IPS-18c (cell line): ENCODE data around the gene LIN7B.
"Not testable (repeated sequence)": the region's sequence is repeated elsewhere in the genome, so short reads cannot be mapped to it uniquely, and the experiment has no call there.

Experiments
- H3K4me3 ChIP-seq: 2 replicates; pipeline ENCODE4 v1.7.0; 2013; ENCODE audit warnings: low read depth, mild to moderate bottlenecking, low read length, moderate library complexity; ENCODE audit not compliant: insufficient read depth
- H3K9me3 ChIP-seq: one replicate; pipeline ENCODE4 v1.6.1; 2013; ENCODE audit warnings: mild to moderate bottlenecking, low read length, moderate library complexity; ENCODE audit not compliant: control insufficient read depth, insufficient read depth

The LIN7B gene

GRCh38 chr19:49111218-49111998, 2.8 kb upstream of the LIN7B start:
- Histone ChIP-seq H3K9me3 (no peaks in the 10 kb centered on the region), H3K4me3 (no peak overlapping the region)

DNA sequence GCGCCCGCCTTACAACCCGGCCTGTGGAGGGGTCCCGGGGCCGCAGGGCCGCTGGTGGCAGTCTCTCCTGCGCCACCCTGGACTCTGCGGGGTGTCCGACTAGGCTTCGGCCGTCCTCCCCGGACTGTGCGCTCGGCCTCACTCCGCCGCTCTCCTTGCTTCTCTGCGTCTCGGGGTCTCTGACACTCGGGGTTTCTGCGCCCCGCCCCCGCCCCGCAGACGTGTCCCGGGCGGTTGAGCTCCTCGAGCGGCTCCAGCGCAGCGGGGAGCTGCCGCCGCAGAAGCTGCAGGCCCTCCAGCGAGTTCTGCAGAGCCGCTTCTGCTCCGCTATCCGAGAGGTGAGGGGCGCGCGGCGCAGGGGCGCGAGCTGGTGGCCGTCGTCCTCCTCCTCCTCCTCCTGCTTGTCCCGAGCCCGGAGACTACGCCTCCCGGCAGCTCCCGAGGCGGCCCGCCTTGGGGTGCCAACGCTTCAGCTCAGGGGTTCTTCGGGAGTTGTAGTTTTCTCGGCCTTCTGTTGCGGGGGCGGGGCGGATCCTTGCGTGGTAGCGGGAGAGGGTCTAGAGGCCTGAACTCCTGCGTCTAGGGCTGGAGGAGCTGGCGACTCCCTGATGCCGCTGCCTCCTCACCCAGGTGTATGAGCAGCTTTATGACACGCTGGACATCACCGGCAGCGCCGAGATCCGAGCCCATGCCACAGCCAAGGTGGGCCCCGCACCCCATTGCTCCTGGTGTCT, 627 bp downstream of the LIN7B start:
- Histone ChIP-seq H3K9me3 (no peaks in the 10 kb centered on the region), H3K4me3 (peak overlapping the region; percentile 79)

- Histone ChIP-seq H3K9me3 (no peaks in the 10 kb centered on the region), H3K4me3 (no peak overlapping the region)
Observed at GRCh38 chr19:49116544-49116943, 2.4 kb downstream of the LIN7B start.

GRCh38 chr19:49117677-49118564, 3.8 kb downstream of the LIN7B start:
- peak overlapping the region; percentile 87 for H3K4me3 ChIP-seq
- no peaks in the 10 kb centered on the region for H3K9me3 ChIP-seq

- Histone ChIP-seq H3K4me3 (peak within 1 kb of the TSS; percentile 87), H3K9me3 (no peaks in the 10 kb centered on the region)
Observed at GRCh38 chr19:49118565-49119410, 4.6 kb downstream of the LIN7B start, which contains the start of gene C19orf73. C19orf73 (minus strand) TSS chr19:49119143; CDS start chr19:49119022, 121 bp downstream.

DNA sequence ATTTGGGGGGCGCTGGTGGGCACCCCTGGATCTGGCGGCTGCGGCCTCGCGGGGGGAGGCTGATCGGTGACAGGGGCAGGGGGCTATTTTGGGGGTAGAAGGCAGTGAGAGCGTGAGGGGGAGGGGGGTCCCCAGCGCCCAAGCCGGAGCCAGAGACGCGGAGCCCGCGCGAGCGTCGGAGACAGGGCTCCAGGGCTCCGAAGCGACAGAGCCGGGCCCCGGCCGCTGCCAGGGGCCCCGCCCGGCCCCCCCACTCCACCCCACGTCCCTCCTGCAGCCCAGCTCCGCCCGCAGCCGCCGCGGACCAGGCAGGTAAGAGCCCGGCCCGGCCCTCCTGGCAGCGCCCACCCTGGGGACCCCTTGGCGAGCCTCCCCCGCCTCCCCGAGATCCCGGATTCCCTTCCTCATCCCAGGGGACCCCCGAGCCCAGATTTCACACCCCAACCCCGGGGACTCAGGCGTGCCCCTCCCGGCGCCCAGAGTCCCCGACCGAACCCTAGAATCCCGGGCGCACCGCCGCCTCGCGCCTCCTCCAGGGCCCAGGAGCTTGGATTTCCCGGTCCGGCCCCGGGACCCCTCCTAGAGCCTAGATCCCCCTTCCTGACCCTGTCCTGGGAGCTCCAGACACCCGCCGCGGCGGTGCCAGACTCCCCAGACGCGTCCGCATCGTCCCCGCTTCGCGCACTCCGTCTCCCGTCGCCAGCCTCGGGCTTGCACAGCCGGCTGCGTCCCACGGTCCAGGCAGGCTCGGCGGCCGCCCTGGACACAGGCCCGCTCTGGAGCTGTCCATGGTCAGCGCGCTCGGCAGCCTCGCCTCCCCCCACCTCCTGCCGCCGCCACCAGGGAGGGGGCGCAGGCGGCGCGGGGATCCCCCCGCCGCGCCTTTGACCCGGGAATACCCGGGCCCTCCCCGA, 5.5 kb downstream of the LIN7B start, which contains the start of gene PPFIA3:
Gene PPFIA3 (plus strand): TSS at position 134 of the 914 bp plus-strand sequence. CDS start 8,330 bp downstream, outside the sequence.
- H3K9me3 ChIP-seq, result no peaks in the 10 kb centered on the region
- H3K4me3 ChIP-seq, result peak within 1 kb of the TSS; percentile 87

- Histone ChIP-seq H3K4me3 (peak overlapping the region; percentile 24; the same call in 1 of the 2 replicates), H3K9me3 (no peaks in the 10 kb centered on the region)
Observed at GRCh38 chr19:49120325-49120683, 6.1 kb downstream of the LIN7B start.

DNA sequence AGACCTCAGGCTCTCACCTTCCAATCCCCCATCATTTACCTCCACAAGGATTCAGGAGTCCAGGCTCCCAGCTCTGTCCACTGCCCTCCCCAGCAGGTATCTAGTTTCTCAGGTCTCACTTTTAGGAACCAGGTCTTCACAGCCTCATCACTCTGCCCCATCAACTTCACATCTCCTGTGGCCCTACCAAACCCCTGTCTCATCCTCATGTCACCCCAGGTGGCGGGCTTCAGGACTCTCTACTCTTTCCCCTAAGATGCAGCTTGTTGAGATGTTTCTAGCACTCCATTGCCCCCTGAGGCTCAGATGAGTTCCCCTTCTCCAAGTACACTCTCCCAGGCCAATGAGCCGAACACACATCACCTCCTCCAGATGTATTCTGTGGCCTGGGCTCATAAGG, 6.7 kb downstream of the LIN7B start:
- no peak overlapping the region for H3K4me3 ChIP-seq
- no peaks in the 10 kb centered on the region for H3K9me3 ChIP-seq

GRCh38 chr19:49121841-49122240, 7.7 kb downstream of the LIN7B start:
- H3K4me3 ChIP-seq, H3K9me3 ChIP-seq: not testable (repeated sequence)

- H3K4me3 ChIP-seq, result not testable (repeated sequence)
Observed at GRCh38 chr19:49123285-49123684, 9.1 kb downstream of the LIN7B start.

GRCh38 chr19:49125025-49125731, 11.0 kb downstream of the LIN7B start:
- Histone ChIP-seq H3K9me3 (no peaks in the 10 kb centered on the region), H3K4me3 (peak overlapping the region; percentile 16; the same call in 1 of the 2 replicates)

More at GRCh38 chr19:49123285-49123684, 9.1 kb downstream of the LIN7B start:
- not testable (repeated sequence) for H3K9me3 ChIP-seq

GRCh38 chr19:49126575-49126974, 12.4 kb downstream of the LIN7B start:
- H3K4me3 ChIP-seq, result no peak overlapping the region
- no peaks in the 10 kb centered on the region for H3K9me3 ChIP-seq

DNA sequence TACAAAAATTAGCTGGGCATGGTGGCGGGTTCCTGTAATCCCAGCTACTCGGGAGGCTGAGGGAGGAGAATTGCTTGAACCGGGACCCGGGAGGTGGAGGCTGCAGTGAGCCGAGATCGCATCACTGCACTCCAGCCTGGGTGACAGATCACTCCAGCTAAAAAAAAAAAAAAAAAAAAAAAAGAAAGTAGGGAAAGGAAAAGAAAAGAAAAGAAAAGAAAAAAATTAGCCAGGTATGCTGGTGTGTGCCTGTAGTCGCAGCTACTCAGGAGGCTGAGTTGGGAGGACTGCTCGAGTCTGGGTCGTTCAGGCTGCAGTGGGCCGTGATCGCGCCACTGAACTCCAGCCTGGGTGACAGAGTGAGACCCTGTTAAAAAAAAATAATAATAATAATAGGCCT, 13.1 kb downstream of the LIN7B start:
- H3K9me3 ChIP-seq, result not testable (repeated sequence)
- H3K4me3 ChIP-seq, result peak overlapping the region; percentile 53; the same call in 1 of the 2 replicates

DNA sequence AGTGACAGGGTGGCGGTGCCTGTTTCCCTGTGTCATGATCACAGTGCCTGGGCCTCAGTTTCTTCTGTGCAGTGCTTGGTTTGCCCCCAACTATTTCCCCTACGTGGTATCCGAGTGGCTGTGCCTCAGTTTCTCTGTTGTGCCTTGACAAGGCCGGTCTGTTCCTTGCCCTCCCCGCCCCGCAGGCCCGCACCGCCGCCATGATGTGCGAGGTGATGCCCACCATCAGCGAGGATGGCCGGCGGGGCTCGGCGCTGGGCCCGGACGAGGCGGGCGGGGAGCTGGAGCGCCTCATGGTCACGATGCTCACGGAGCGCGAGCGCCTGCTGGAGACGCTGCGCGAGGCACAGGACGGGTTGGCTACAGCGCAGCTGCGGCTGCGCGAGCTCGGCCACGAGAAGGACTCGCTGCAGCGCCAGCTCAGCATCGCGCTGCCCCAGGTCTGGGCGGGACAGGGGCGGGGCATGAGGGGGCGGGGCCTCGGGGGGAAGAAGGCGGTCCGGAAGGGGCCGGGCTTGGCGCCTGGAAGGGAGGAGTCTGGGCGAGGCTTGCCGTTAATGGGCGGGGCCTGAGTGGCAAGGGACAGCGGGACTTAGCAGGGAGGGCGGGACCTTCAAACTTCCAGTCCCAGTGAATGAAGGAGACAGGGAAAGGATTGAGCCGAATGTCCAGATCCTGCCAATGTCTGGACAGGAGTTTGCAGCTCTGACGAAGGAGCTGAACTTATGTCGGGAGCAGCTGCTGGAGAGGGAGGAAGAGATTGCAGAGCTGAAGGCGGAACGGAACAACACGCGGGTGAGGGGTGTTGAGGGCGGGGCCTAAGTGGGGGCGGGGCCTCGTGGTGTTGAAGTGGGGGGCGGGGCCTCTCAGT, 13.7 kb downstream of the LIN7B start:
- Histone ChIP-seq H3K9me3 (no peaks in the 10 kb centered on the region), H3K4me3 (peak overlapping the region; percentile 53; the same call in 1 of the 2 replicates)
